ENCODE results near the gene NEK7.
"Not testable (repeated sequence)": the region's sequence is repeated elsewhere in the genome, so short reads cannot be mapped to it uniquely, and the experiment has no call there.

NEK7 gene

DNA sequence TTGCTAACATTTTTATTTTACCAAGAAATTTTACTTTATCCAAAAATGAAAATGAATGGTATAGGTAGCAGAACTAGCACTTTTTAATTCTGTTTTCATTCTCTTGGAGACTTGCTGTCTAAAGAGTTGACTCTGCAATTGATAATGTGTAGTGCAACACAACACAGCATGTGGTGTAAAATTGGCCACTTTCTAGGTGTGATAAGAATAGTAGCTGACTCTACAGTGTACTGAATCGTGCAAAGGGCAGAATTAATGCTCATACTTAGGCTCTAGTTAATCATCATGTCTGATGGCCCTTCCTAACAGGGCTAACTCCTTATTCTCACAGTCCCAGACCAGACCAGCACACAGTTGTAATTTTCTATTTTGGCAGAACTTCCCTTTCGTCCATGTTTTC is 140.5 kb downstream of the NEK7 start:
- DNase-seq, result no peak

- no peak for DNase-seq
These were observed 141.8 kb downstream of the NEK7 start for GRCh38 chr1:198298640-198299039.

DNA sequence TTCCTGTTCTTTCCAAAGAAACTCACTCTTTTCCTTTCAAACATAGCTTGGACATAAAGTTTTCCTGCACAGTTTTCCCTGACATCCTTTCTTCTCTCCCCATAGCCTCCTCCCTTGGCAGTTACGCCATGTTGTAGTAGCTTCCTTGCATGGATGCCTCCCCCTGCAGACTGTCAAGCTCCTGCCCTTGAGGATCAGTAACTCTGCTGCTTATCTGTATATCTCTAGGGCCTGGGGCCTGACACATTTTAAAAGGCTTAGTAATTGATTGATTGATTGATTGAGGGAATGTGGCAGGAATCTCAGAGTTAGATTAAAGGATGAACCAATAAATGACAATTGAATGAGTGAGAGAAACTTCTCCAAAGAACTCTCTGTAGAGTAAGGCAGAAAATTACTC is 143.7 kb downstream of the NEK7 start:
- DNase-seq, result no peak

GRCh38 chr1:198304431-198304830 is 147.6 kb downstream of the NEK7 start:
- no peak for DNase-seq

DNA sequence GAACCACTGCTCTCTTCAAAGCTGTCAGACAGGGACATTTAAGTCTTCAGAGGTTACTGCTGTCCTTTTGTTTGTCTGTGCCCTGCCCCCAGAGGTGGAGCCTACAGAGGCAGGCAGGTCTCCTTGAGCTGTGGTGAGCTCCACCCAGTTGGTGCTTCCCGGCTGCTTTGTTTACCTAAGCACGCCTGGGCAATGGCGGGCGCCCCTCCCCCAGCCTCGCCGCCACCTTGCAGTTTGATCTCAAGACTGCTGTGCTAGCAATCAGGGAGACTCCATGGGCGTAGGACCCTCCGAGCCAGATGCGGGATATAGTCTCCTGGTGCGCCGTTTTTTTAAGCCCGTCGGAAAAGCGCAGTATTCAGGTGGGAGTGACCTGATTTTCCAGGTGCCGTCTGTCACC is 158.0 kb downstream of the NEK7 start:
- not testable (repeated sequence) for DNase-seq

- DNase-seq, result not testable (repeated sequence)
These were observed 158.5 kb downstream of the NEK7 start for GRCh38 chr1:198315331-198315730.

DNA sequence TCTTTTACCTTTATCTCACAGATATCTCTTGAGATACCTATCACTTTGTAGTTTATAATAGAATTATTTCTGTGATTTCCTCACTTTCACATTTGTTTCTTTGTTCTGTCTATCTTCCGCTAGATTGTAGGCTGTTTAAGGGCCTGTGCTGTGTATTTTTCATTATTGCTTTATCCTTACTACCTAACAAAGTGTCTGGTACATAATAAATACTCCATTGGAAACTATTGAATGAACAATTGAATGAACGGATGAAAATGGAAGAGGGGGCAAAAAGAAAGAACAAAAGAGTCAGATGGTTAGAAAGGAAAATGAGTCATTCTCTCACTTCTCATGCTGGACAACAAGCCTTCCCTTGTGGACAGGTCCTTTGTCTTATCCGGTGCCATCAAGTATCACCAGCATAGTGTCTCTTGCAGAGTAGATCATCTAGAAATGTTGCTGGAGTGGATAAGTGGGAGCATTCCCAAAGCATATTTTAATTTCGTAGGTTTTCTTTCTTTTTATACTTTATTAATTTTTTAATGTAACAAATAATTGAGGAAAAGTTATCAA is 159.8 kb downstream of the NEK7 start:
- no peak for DNase-seq

DNA sequence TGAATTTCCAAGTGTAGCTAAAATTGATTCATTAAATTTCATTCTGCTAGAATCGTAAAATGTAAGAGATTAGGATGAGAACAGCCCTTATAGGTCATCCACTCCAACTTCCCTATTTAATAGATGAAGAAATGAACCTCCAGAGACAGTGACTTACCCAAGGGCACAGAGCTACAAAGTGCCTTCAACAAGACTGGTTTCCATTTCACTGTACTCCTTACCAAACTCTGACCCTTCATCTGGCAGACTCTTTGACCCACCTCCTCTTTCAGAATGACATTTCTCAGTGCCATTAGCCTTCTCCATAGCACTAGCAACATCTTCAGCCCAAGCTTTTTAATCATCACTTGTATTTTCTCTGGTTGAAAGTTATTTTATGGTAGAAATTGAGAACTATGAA is 161.3 kb downstream of the NEK7 start:
- DNase-seq, result peak in 1 of 5 donors; percentile 8

GRCh38 chr1:198320759-198321158 is 164.0 kb downstream of the NEK7 start:
- no peak for DNase-seq

DNA sequence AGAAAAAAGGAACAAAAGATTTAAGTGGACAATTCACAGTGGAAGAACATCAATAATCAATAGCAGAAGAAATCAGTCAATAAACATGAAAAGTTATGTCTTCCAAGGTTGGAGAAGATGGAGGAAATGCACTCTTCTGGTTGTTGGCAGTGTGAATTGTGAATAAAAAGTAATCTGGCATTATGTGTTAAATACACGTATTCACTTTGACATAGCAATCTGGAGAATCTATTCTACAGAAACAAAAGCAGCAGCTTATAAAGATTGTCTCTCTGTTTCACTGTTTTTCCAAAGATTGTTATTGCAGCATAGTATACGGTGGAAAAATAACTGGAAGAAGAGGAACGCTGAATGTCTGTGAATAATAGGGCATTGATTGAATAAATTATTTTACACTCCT is 169.4 kb downstream of the NEK7 start:
- no peak for DNase-seq

GRCh38 chr1:198326915-198327314 is 170.1 kb downstream of the NEK7 start:
- no peak for DNase-seq

- no peak for DNase-seq
These were observed 171.7 kb downstream of the NEK7 start for GRCh38 chr1:198328458-198329032.

DNA sequence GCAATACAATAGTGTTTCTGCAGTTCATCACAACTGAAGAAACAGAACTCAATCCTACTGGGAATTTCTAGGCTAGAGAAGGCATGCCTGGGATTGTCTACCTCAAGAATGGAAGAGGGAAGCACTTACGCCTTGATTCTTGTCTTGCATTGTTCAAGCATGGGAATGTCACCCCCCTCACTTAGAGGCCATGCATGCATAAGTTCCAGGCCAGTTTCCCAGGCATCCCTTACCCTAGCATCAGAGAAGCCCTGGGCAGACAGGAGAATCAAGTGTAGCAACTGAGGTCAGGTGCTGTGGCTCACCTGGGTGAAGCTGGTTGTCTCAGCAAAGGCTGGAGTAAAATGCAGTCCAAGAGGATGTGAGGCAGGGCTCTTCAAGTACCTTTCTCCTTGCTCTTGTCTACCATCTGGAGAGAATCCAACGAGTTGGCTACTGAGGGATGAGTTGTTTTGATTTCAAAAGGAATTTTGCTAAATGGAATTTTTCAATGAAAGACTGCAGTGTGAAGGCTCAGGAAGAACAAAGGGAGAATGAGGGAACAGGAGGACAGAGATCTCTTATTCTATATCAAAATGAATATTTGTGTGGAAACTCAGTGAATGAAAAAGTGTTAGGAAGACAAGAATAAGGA is 174.3 kb downstream of the NEK7 start:
- no peak for DNase-seq

DNA sequence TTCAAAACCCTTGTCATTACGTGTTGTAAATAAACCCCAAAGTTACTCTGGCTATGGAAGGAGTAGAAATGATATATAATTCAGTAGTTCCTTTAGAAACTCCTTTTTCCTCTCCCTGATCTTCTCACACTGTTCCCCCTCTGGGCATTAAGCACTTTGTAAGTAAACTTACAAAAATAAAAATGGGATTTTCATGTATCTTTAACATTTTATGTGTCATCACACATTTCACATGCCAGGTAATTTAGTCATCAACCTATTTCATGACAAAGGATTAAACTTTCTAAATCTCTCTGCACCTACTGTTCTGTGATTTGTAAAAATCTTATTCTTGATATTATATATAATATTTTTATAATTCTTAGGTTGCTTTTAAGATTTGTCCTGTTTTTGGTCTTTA is 176.9 kb downstream of the NEK7 start:
- DNase-seq, result no peak

GRCh38 chr1:198335663-198336062 is 178.9 kb downstream of the NEK7 start:
- DNase-seq, result no peak

GRCh38 chr1:198337886-198338285 is 181.1 kb downstream of the NEK7 start:
- DNase-seq, result no peak

DNA sequence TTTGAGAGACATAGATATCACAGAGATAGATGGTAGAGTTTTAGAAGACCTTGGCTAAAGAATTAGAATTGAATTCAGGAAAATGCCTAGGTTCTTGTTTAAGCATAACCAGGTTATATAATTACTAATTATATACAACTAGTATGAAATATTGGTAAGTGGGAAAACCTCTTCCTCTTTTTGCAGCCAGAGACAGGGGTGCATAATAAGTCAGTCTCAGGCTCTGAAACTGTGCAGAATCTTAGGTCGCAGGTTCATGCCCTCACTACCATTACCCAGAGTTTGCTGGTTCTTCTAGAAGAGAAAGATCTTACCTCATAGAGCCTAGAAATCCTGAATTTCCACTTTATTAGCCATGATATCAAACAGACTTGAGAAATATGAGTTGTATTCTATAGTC is 183.3 kb downstream of the NEK7 start:
- no peak for DNase-seq

- no peak for DNase-seq
These were observed 189.4 kb downstream of the NEK7 start for GRCh38 chr1:198346178-198346577.

GRCh38 chr1:198350456-198350855 is 193.7 kb downstream of the NEK7 start:
- no peak for DNase-seq

DNA sequence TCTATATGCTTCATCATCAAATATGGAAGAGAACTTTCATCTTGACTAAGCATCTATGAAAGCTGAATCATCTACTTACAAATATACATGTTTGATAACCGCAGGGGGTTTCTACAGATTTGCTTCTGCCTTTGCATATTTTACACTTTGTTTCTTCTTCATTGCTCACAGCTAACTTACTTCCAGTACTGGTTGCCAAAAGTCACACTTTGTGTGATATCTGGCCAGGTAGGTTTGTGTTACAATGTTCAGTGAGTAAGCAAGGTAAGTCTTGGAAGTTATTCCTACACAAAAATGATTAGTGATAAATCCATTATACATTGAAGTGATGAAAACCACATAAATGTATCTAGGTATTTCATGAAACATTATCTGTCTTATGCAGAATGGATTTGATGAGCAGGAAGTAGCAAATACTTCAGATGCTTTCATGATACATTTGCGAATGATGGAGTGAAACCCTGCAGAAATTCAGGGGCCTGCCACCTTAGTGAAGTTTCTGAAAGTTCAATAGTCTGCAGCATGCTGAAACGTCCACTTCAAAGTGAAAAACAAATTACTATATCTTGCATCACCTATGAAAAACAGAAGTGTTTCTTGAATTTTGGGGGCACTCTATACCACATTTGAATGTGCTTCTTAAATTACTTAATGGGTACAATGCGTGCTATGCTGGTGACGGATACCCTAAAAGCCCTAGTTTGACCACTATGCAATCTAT is 196.3 kb downstream of the NEK7 start:
- DNase-seq, result peak in 1 of 5 donors; percentile 74

GRCh38 chr1:198357937-198358336 is 201.1 kb downstream of the NEK7 start:
- DNase-seq, result no peak

DNA sequence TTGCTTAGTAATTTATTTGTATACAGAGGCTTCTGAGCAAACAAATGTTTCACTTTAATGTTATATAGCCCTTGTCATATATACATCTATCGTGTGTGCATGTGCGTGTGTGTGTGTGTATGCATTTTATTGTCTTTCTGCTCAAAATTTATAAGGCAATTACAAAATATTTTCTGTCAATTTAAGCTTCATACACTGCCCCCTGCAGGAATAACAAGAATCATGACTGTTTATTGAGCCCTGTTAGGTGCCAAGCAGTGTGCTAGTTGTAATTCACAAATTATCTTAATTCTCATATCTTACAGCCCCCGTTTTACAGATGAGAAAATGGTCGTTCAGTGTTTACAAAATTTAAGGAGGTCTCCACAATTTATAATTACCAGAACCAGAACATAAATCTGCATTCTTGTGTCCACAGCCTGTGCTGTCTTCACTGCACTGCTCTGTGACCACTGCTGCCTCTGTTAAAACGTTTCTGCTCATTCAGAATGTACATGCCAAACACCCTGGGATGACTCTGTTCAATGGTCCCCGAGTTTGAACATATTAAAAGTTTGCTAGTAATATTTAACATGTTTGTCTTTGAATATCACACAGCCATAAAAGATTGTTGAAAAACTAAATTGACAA is 202.3 kb downstream of the NEK7 start:
- DNase-seq, result peak in 1 of 5 donors; percentile 28

DNA sequence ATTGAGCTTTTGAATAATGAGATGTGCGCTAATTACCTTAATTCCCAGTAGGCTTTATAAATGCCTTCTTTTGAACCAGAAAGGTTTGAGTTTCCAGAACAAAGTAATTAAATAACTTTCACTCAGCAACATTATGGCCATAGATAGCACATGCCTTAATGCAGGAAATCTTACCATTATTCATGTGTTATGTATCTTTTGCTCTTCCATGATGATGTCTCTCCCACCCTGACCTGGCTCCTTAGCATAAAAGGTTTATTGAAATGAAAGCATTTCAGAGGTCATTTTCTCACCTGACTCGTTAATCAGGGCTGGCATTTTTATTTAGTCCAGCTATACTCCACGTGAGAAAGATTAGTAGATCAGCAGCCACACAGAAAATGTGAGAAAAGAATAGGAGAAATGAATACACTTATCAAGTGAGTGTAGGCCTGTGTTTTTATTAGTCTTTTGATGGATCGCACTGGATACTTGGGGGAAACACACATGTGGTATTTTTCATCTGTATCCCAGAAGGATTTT is 203.5 kb downstream of the NEK7 start:
- DNase-seq, result no peak

Measured in T-helper 1 cell (primary cell).